RWPE2 (cell line): ENCODE data around the gene CTNS.
A peak's percentile ranks its signal among the peaks of the same experiment; 100 is the strongest.

Experiments used
- ATAC-seq: fragments of 200-7000 bp; cut with Tn5 transposase; 3 replicates; pipeline ENCODE4 v1.9.1; 2021; ENCODE audit warnings: low read depth
- DNase-seq: peaks from one replicate; pipeline ENCODE4 v3.0.0-alpha.2; 2020; ENCODE audit warnings: low spot score
- H3K27ac ChIP-seq: fragments of 450-650 bp; 2 replicates; pipeline ENCODE4 v1.5.1; 2017; ENCODE audit warnings: mild to moderate bottlenecking; ENCODE audit not compliant: poor library complexity, severe bottlenecking
- H3K27me3 ChIP-seq: fragments of 250-450 bp; sonication (Bioruptor Pico); 2 replicates; pipeline ENCODE4 v1.5.1; 2021; ENCODE audit warnings: mild to moderate bottlenecking, moderate library complexity; ENCODE audit not compliant: insufficient read depth, poor library complexity, severe bottlenecking
- H3K36me3 ChIP-seq: fragments of 250-450 bp; sonication (Bioruptor Pico); 2 replicates; pipeline ENCODE4 v1.5.1; 2020; ENCODE audit warnings: low read depth, mild to moderate bottlenecking, moderate library complexity
- H3K4me1 ChIP-seq: fragments of 250-450 bp; sonication (Bioruptor Pico); 2 replicates; pipeline ENCODE4 v1.5.1; 2021; ENCODE audit warnings: mild to moderate bottlenecking, moderate library complexity; ENCODE audit not compliant: insufficient read depth, poor library complexity, severe bottlenecking
- H3K4me3 ChIP-seq: fragments of 250-450 bp; sonication (Bioruptor Pico); 2 replicates; pipeline ENCODE4 v1.5.1; 2021; ENCODE audit warnings: mild to moderate bottlenecking, moderate library complexity; ENCODE audit not compliant: severe bottlenecking
- H3K9me3 ChIP-seq: fragments of 250-450 bp; sonication (Bioruptor Pico); 2 replicates; pipeline ENCODE4 v1.5.1; 2021; ENCODE audit warnings: mild to moderate bottlenecking, moderate library complexity; ENCODE audit not compliant: severe bottlenecking
- TF ChIP-seq, protein P1 (sequence below): fragments of 450-650 bp; IDR thresholded peaks from one replicate; pipeline ENCODE4 v1.5.1; 2017; ENCODE audit warnings: mild to moderate bottlenecking, moderate library complexity; ENCODE audit not compliant: poor library complexity, severe bottlenecking

The CTNS gene

DNA sequence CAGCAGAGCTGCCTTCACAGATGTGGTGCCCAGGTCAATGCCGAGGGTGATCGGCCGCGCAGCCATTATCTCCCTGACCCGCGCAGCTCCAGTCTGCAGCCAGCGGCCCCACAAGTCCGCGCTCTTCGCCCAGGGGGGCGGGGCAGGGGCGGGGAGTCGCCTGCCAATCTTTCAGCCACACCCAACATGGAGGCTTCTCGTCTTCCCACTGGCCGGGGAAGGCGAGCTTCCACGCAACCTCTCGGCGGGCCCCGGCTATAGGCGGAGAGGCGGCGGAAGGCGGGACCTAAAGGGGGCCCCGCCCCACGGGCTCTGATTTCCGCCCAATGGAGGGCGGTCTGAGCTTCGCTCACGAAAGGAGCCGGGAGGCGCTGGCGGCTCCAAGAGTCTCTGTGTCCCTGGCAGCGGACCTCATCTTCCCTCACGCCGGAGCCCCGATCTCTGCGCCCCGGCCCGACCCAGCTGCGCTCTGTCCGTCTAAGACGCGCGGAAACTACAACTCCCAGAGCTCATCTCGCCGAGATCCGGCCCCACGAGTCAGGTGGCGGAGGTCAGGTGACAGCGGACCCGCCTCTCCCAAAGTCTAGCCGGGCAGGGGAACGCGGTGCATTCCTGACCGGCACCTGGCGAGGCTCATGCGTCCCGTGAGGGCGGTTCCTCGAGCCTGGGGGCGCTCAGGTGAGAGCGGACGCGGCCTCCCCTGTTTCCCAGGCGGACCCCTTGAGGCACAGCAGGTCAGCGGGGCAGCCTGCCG, at the start of gene CTNS, which contains the start of gene SHPK:
CTNS (plus strand) TSS at position 607 of the 754 bp plus-strand sequence. CDS start 3,447 bp downstream, outside the sequence.
SHPK (minus strand) TSS at position 97 of the 754 bp plus-strand sequence; CDS start at position 66, 31 bp downstream.
- H3K36me3 ChIP-seq = 0 out of 2 replicates have a peak, but pooled peaks cover 7% of the 10 kb centered on the region
- peak within 1 kb of the TSS; percentile 67 for H3K27ac ChIP-seq
- peaks cover 7% of the 10 kb centered on the region for H3K4me1 ChIP-seq
- no peaks in the 10 kb centered on the region for H3K9me3 ChIP-seq
- ATAC-seq (peak; percentile 96), DNase-seq (peak; percentile 97)
- H3K4me3 ChIP-seq = peak within 1 kb of the TSS; percentile 90
- no peaks in the 10 kb centered on the region for H3K27me3 ChIP-seq
- TF ChIP-seq, protein P1, sequence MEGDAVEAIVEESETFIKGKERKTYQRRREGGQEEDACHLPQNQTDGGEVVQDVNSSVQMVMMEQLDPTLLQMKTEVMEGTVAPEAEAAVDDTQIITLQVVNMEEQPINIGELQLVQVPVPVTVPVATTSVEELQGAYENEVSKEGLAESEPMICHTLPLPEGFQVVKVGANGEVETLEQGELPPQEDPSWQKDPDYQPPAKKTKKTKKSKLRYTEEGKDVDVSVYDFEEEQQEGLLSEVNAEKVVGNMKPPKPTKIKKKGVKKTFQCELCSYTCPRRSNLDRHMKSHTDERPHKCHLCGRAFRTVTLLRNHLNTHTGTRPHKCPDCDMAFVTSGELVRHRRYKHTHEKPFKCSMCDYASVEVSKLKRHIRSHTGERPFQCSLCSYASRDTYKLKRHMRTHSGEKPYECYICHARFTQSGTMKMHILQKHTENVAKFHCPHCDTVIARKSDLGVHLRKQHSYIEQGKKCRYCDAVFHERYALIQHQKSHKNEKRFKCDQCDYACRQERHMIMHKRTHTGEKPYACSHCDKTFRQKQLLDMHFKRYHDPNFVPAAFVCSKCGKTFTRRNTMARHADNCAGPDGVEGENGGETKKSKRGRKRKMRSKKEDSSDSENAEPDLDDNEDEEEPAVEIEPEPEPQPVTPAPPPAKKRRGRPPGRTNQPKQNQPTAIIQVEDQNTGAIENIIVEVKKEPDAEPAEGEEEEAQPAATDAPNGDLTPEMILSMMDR = no peak

DNA sequence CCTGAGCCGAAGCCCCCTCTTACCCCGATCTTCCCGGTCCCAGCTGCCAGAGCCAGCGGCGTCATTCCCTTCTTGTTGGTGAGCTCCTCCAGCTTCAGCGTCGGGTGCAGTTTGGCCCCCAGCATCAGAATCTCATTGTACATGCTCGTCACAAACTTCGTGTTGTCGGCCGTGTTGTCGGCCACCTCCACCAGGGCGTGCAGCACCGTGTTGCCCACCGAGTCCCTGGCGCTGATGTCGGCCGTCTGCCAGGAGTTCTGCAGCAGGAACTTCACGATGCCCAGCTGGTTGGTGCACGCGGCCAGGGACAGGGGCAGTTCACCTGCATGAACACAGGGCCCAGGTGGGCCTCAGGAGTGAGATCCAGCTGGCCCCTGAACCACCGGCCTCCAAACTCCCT, 46.8 kb upstream of the CTNS start:
- ATAC-seq (no peak), DNase-seq (no peak)
- Histone ChIP-seq H3K27ac (no peak overlapping the region), H3K4me1 (no peaks in the 10 kb centered on the region), H3K4me3 (no peak overlapping the region), H3K9me3 (no peaks in the 10 kb centered on the region), H3K27me3 (no peaks in the 10 kb centered on the region), H3K36me3 (no peaks in the 10 kb centered on the region)
- TF ChIP-seq, protein P1 = no peak

DNA sequence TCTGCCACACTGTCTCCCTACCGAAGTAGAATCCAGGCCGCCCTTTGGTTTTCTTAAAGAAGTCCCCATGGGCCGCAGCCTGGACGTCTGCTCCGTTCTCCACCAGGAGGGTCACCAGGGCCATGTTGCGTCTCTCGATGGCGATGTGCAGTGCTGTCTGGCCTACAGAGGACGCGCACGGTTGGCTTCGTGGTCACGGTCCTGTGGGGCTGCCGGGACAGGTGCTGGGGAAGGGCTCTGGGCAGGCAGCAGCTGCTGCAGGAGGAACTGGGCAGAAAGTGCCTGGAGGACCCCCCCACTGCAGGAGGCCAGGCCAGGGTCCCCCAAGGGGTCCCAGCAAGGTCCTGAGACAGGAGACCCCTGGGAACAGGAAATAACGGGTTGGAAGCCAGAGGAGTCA, 46.3 kb upstream of the CTNS start:
- no peaks in the 10 kb centered on the region for H3K9me3 ChIP-seq
- DNase-seq (no peak), ATAC-seq (no peak)
- no peaks in the 10 kb centered on the region for H3K4me1 ChIP-seq
- H3K27ac ChIP-seq = no peak overlapping the region
- TF ChIP-seq, protein P1 = no peak
- H3K27me3 ChIP-seq = no peaks in the 10 kb centered on the region
- no peak overlapping the region for H3K4me3 ChIP-seq
- H3K36me3 ChIP-seq = no peaks in the 10 kb centered on the region

DNA sequence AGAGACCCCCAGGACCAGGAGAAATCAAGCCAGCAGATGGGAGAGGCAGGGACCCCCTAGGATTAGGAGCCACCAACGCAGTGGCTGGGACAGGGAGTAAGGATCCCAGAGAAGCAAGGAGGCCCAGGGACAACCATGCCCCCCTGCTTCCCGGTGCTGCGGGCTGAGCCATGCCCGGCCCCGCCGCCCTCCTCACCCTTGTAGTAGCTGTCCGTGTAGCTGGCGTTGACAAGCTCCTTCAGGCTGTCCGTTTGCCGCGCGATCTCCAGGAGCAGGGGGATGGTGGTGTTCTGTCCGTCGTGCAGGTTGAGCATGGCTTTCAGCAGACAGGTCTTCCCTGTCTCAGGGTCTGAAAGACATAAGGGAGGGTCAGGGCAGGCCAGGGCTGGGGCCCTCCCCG, 45.8 kb upstream of the CTNS start:
- Histone ChIP-seq H3K27me3 (no peaks in the 10 kb centered on the region), H3K4me3 (no peak overlapping the region), H3K27ac (no peak overlapping the region), H3K4me1 (no peaks in the 10 kb centered on the region), H3K9me3 (no peaks in the 10 kb centered on the region), H3K36me3 (no peaks in the 10 kb centered on the region)
- DNase-seq = no peak
- TF ChIP-seq, protein P1 = no peak
- ATAC-seq = no peak
